Stimulated activated naive CD8-positive, alpha-beta T cell treated with anti-CD3 and anti-CD28 coated beads, Interleukin-15, amount 100 ng/mL, for 72 hours (primary cell): ENCODE results near the gene HEBP1.

ENCODE experiments used
- ATAC-seq: fragments of 150-1000 bp; cut with Tn5 transposase; 2 replicates; pipeline ENCODE4 v1.10.0; 2021; ENCODE audit warnings: mild to moderate bottlenecking, moderate library complexity
- DNase-seq, 2 donors: peaks; one replicate each; pipeline ENCODE4 v3.0.0; 2021 to 2022
- H3K27ac Mint-ChIP-seq, 2 donors: one replicate each; pipeline ENCODE4 v1.8.0; 2022; ENCODE audit warnings: mild to moderate bottlenecking in 2 of 2, mixed read lengths in 2 of 2, moderate library complexity in 2 of 2
- H3K27me3 Mint-ChIP-seq: one replicate; pipeline ENCODE4 v1.8.0; 2022; ENCODE audit warnings: mixed read lengths
- H3K4me1 Mint-ChIP-seq: one replicate; pipeline ENCODE4 v1.8.0; 2022; ENCODE audit warnings: mild to moderate bottlenecking, mixed read lengths
- H3K4me3 Mint-ChIP-seq, 2 donors: one replicate each; pipeline ENCODE4 v1.8.0; 2022; ENCODE audit warnings: mild to moderate bottlenecking in 2 of 2, mixed read lengths in 2 of 2, moderate library complexity in 1 of 2
- H3K9me3 Mint-ChIP-seq, 2 donors: one replicate each; pipeline ENCODE4 v1.8.0; 2022; ENCODE audit warnings: mixed read lengths in 2 of 2

The HEBP1 gene

GRCh38 chr12:12986775-12987331 is 13.2 kb downstream of the HEBP1 start:
- Mint-ChIP-seq H3K27ac (no peak overlapping the region), H3K4me1 (peaks cover 9% of the 10 kb centered on the region)
- no peak for ATAC-seq

GRCh38 chr12:12985817-12986408 is 14.2 kb downstream of the HEBP1 start:
- H3K27me3 Mint-ChIP-seq = no peaks in the 10 kb centered on the region
- no peaks in the 10 kb centered on the region for H3K9me3 Mint-ChIP-seq
- ATAC-seq (peak; percentile 79), DNase-seq (no peak)
- no peak overlapping the region for H3K27ac Mint-ChIP-seq
- H3K4me1 Mint-ChIP-seq = peaks cover 2% of the 10 kb centered on the region
- H3K4me3 Mint-ChIP-seq = no peak overlapping the region

More at GRCh38 chr12:12986775-12987331, 13.2 kb downstream of the HEBP1 start:
- no peak overlapping the region for H3K4me3 Mint-ChIP-seq
- no peaks in the 10 kb centered on the region for H3K9me3 Mint-ChIP-seq
- no peak for DNase-seq
- no peaks in the 10 kb centered on the region for H3K27me3 Mint-ChIP-seq

GRCh38 chr12:12984149-12984548 is 15.9 kb downstream of the HEBP1 start:
- no peak overlapping the region for H3K4me3 Mint-ChIP-seq
- H3K27me3 Mint-ChIP-seq = no peaks in the 10 kb centered on the region
- no peaks in the 10 kb centered on the region for H3K4me1 Mint-ChIP-seq
- no peak overlapping the region for H3K27ac Mint-ChIP-seq
- no peak for DNase-seq
- H3K9me3 Mint-ChIP-seq = no peaks in the 10 kb centered on the region
- ATAC-seq = no peak

DNA sequence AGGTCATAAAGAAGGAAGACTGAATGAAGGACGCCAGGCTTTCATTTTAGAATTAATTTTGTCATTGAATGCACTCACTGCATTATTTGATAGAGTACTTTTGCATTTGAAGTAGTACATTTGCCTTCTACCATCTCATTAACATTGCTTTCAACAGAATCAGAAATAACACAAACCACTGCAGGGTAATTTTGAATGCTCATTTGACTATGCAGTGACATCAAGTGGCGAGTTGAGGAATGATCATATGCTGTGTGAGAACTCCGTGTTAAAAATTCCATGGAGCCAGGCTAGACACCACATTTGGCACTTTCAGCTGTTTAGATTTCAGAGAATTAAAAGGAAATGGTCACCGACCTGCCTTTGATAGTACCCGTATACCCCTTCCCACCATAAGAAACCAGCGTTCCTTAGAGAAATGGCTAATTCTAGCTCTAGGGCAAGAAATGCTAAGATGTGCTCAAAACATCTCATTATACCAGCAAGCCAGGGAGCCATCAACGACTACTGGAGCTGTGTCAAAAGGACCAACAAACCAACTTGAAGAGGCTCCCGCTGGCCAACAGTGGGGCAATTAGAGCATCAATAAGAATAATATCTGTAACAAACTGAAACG is 16.5 kb downstream of the HEBP1 start:
- Mint-ChIP-seq H3K27ac (no peak overlapping the region), H3K9me3 (no peaks in the 10 kb centered on the region), H3K4me1 (no peaks in the 10 kb centered on the region), H3K4me3 (no peak overlapping the region), H3K27me3 (no peaks in the 10 kb centered on the region)
- no peak for DNase-seq
- no peak for ATAC-seq

- H3K27ac Mint-ChIP-seq = no peak overlapping the region
- H3K27me3 Mint-ChIP-seq = no peaks in the 10 kb centered on the region
- ATAC-seq = no peak
- H3K4me3 Mint-ChIP-seq = no peak overlapping the region
- H3K9me3 Mint-ChIP-seq = no peaks in the 10 kb centered on the region
- H3K4me1 Mint-ChIP-seq = no peaks in the 10 kb centered on the region
- DNase-seq = no peak
Measured at GRCh38 chr12:12982331-12982730, 17.7 kb downstream of the HEBP1 start.

GRCh38 chr12:12979731-12980259 is 20.3 kb downstream of the HEBP1 start:
- DNase-seq (no peak), ATAC-seq (no peak)
- H3K4me3 Mint-ChIP-seq = no peak overlapping the region
- H3K27me3 Mint-ChIP-seq = no peaks in the 10 kb centered on the region
- no peaks in the 10 kb centered on the region for H3K9me3 Mint-ChIP-seq
- no peaks in the 10 kb centered on the region for H3K4me1 Mint-ChIP-seq
- H3K27ac Mint-ChIP-seq = no peak overlapping the region

- no peak for DNase-seq
- ATAC-seq = no peak
- peaks cover 0 to 5% of the 10 kb centered on the region in 2 donors for H3K9me3 Mint-ChIP-seq
- H3K4me1 Mint-ChIP-seq = no peaks in the 10 kb centered on the region
- no peak overlapping the region for H3K27ac Mint-ChIP-seq
- H3K4me3 Mint-ChIP-seq = no peak overlapping the region
- H3K27me3 Mint-ChIP-seq = no peaks in the 10 kb centered on the region
Measured at GRCh38 chr12:12979126-12979525, 20.9 kb downstream of the HEBP1 start.

GRCh38 chr12:12977231-12977630 is 22.8 kb downstream of the HEBP1 start:
- no peaks in the 10 kb centered on the region for H3K27me3 Mint-ChIP-seq
- no peak overlapping the region for H3K4me3 Mint-ChIP-seq
- peaks cover 12 to 19% of the 10 kb centered on the region in 2 donors for H3K9me3 Mint-ChIP-seq
- H3K4me1 Mint-ChIP-seq = no peaks in the 10 kb centered on the region
- H3K27ac Mint-ChIP-seq = no peak overlapping the region
- DNase-seq (no peak), ATAC-seq (no peak)

- H3K9me3 Mint-ChIP-seq = peaks cover 17 to 19% of the 10 kb centered on the region in 2 donors
- no peak overlapping the region for H3K4me3 Mint-ChIP-seq
- H3K4me1 Mint-ChIP-seq = no peaks in the 10 kb centered on the region
- DNase-seq (no peak), ATAC-seq (no peak)
- no peak overlapping the region for H3K27ac Mint-ChIP-seq
- no peaks in the 10 kb centered on the region for H3K27me3 Mint-ChIP-seq
Measured at GRCh38 chr12:12976366-12976765, 23.7 kb downstream of the HEBP1 start.

DNA sequence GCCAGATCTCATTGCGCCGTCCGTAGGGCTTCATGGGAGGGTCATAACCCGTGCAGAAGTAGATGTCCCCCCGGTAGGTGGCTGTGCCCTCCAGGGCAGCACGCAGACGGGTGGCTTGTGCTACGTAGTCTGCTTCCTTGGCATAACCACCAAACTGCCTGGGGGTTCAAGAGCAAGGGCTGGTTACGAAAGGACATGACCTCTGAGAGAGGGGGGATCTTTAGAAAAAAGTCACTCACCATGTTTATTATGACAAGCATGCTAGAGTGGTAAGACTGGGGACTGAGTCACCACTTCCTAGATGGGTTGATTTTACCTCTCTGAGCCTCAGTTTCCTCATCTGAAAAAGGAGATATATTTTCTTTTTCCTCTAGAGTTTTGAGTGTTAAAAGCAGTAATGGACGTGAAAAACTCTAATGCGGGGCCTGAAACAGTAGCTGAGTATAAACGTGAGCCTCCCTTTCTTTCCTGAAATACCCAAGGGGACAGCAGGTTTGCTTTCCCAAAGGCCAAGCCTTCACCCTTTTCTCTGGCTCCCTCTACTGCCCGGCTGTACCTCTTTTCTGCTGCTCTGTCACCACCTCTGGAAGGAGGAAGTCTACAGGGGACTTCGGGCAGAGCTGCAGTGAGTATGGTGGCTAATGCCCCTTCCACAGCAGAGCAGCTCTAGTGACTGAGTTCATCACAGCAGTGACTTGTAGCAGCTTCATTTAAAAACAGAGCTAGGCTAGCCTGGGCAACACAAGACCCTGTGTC is 24.6 kb downstream of the HEBP1 start:
- Mint-ChIP-seq H3K27me3 (no peaks in the 10 kb centered on the region), H3K4me3 (no peak overlapping the region), H3K9me3 (peaks cover 17 to 19% of the 10 kb centered on the region in 2 donors), H3K27ac (no peak overlapping the region), H3K4me1 (no peaks in the 10 kb centered on the region)
- DNase-seq = no peak
- no peak for ATAC-seq

- Mint-ChIP-seq H3K9me3 (peaks cover 17 to 19% of the 10 kb centered on the region in 2 donors), H3K4me1 (no peaks in the 10 kb centered on the region), H3K4me3 (no peak overlapping the region), H3K27me3 (no peaks in the 10 kb centered on the region), H3K27ac (no peak overlapping the region)
- DNase-seq (no peak), ATAC-seq (no peak)
Measured at GRCh38 chr12:12974211-12974610, 25.9 kb downstream of the HEBP1 start.

DNA sequence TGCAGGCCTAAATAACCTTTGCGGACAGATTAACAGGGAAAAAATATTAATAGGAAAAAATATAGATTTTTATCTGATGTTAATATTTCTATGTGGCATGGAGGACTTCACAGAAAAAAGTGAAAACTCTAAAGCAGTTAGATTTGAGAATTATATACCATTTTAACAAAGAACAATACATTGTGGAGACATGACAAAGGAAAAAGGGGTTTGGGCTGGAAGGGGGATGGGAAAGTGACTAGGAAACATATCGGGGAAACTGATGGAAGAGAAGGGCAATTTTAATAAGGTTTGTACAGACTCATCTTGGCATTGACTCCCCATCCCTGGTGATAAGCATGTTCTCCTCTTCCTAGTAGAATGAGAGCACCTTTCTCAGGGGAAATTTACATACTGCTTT is 27.0 kb downstream of the HEBP1 start:
- H3K27ac Mint-ChIP-seq = no peak overlapping the region
- H3K9me3 Mint-ChIP-seq = peaks cover 17 to 19% of the 10 kb centered on the region in 2 donors
- no peak for ATAC-seq
- no peaks in the 10 kb centered on the region for H3K27me3 Mint-ChIP-seq
- H3K4me1 Mint-ChIP-seq = no peaks in the 10 kb centered on the region
- H3K4me3 Mint-ChIP-seq = no peak overlapping the region
- no peak for DNase-seq

DNA sequence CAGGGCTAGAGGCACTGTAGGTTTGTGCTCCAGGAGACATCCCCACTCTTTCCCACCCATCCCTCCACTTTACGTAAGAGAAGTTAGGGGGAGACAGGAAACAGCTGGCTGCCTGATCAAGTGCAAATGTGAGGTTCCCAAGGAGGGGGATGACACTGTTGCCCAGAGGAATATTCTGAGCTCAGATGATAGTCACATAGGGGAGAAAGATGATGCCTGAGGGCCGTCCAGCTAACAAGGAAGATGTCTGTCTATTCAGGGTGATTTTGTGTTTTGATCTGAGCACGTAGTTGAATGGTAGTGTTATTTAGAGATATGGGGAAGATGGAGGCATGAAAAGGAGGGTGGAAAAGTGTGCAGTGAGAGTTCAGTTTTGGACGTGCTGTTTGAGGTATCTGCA is 34.2 kb downstream of the HEBP1 start:
- Mint-ChIP-seq H3K4me1 (peaks cover 14% of the 10 kb centered on the region), H3K9me3 (peaks cover 6 to 13% of the 10 kb centered on the region in 2 donors), H3K4me3 (no peak overlapping the region), H3K27me3 (no peaks in the 10 kb centered on the region), H3K27ac (no peak overlapping the region)
- ATAC-seq (no peak), DNase-seq (no peak)

GRCh38 chr12:12964255-12964654 is 35.8 kb downstream of the HEBP1 start:
- H3K9me3 Mint-ChIP-seq = peaks cover 6 to 13% of the 10 kb centered on the region in 2 donors
- peak overlapping the region in 1 of 2 donors; percentile 91 for H3K27ac Mint-ChIP-seq
- no peaks in the 10 kb centered on the region for H3K27me3 Mint-ChIP-seq
- peaks cover 14% of the 10 kb centered on the region for H3K4me1 Mint-ChIP-seq
- DNase-seq (no peak), ATAC-seq (peak; percentile 87)
- no peak overlapping the region for H3K4me3 Mint-ChIP-seq

DNA sequence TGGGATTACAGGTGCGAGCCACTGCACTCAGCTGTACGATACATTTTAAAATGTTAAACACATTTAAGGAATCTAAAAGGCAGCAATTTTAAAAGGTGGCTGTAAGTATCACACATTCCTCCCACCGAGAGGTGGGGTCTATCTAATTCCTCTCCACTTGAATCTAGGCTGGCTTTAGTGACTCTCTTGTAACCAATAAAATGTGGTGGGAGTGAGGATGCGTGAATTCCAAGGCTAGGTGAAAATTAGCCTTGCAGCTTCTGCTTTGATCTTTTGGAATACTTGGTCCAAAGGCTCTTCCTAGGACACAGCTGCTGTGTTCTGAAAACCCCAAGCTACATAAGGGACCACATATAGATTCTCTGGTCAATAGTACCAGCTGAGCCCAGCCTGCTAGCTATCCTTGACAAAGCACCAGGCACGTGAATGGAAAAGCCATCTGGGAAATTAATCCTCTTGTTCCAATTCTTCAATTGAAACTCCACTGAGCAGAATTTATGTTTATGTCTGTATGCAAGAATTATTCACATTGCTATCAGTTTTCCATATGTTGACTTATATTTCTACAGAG is 39.3 kb downstream of the HEBP1 start:
- peaks cover 6 to 13% of the 10 kb centered on the region in 2 donors for H3K9me3 Mint-ChIP-seq
- DNase-seq = no peak
- H3K4me1 Mint-ChIP-seq = peaks cover 14% of the 10 kb centered on the region
- ATAC-seq = no peak
- no peak overlapping the region for H3K27ac Mint-ChIP-seq
- no peak overlapping the region for H3K4me3 Mint-ChIP-seq
- H3K27me3 Mint-ChIP-seq = no peaks in the 10 kb centered on the region
